ENCODE results near the gene SMARCC1.

SMARCC1 gene

DNA sequence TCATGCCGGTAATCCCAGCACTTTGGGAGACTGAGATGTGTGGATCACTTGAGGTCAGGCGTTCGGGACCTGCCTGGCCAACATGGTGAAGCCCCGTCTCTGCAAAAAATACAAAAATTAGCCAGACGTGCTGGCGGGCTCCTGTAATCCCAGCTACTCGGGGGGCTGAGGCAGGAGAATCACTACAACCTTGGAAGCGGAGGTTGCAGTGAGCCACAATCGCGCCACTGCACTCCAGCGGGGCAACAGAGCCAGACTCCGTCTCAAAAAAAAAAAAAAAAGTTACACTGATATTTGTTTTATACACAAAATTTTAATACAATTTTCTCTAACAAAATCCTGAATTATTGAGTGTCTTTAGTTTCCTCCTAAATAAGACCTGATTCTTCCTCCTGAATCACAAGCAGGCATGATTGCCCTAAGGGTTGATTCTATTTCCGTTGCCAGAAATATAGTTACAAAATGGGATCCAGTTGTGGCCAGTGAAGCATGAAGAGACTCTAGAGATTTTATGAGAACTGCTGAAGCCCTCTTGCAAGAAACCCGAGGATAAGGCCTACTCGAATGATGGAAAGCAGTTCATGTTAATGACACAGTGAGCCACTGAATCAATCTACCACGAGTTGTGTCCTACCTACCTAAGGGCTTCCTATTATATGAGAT, 9.6 kb upstream of the SMARCC1 start:
- Histone ChIP-seq H3K27me3 (ENCODE audit: insufficient read depth, low read length, poor library complexity, severe bottlenecking) (no peaks in the 10 kb centered on the region), H3K4me1 (ENCODE audit: insufficient read depth, low read length, poor library complexity, severe bottlenecking) (no peaks in the 10 kb centered on the region), H3K36me3 (ENCODE audit: insufficient read depth, low read length) (no peaks in the 10 kb centered on the region), H3K9me3 (ENCODE audit: insufficient read depth, low read depth, low read length) (no peaks in the 10 kb centered on the region), H4K20me1 (ENCODE audit: insufficient read depth, low read length, poor library complexity, severe bottlenecking) (no peaks in the 10 kb centered on the region), H3F3A (ENCODE audit: low read depth) (no peaks in the 10 kb centered on the region), H3K79me2 (ENCODE audit: insufficient read depth, low read length) (no peaks in the 10 kb centered on the region), H3K4me2 (ENCODE audit: low read depth, low read length, poor library complexity, severe bottlenecking) (no peak overlapping the region), H3K9me2 (replicated peaks; ENCODE audit: low read depth, low read length) (no peaks in the 10 kb centered on the region), H3K9ac (ENCODE audit: low read depth, low read length, poor library complexity, severe bottlenecking) (no peak overlapping the region), H2AFZ (ENCODE audit: low read length) (no peak overlapping the region), H3K4me3 (ENCODE audit: low read length, poor library complexity, severe bottlenecking) (no peak overlapping the region)
- TF ChIP-seq, protein P1, sequence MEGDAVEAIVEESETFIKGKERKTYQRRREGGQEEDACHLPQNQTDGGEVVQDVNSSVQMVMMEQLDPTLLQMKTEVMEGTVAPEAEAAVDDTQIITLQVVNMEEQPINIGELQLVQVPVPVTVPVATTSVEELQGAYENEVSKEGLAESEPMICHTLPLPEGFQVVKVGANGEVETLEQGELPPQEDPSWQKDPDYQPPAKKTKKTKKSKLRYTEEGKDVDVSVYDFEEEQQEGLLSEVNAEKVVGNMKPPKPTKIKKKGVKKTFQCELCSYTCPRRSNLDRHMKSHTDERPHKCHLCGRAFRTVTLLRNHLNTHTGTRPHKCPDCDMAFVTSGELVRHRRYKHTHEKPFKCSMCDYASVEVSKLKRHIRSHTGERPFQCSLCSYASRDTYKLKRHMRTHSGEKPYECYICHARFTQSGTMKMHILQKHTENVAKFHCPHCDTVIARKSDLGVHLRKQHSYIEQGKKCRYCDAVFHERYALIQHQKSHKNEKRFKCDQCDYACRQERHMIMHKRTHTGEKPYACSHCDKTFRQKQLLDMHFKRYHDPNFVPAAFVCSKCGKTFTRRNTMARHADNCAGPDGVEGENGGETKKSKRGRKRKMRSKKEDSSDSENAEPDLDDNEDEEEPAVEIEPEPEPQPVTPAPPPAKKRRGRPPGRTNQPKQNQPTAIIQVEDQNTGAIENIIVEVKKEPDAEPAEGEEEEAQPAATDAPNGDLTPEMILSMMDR (conservative IDR thresholded peaks at IDR 0.05; ENCODE audit: low read length): no peak
- TF ChIP-seq EZH2phosphoT487 (IDR thresholded peaks at IDR 0.05; ENCODE audit: borderline replicate concordance): no peak

DNA sequence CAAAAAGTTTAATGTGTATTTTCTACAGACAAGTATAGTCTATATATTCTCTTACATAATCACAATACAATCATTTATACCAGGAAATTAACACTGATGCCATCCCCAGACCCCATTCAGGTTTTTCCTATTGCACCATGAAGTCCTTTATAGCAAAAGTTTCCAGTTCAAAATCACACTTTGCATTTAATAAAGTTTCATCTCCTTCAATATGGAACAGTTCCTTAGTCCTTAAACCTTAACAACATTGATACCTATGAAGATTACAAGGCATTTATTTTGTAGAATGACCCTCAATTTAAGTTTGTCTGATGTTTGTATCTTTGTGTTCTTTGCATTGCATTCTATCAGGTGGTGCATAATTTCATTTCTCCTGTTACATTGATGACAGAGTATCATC, 2.0 kb upstream of the SMARCC1 start:
- Histone ChIP-seq H3K9me2 (replicated peaks; ENCODE audit: low read depth, low read length) (no peaks in the 10 kb centered on the region), H3K4me2 (ENCODE audit: low read depth, low read length, poor library complexity, severe bottlenecking) (no peak overlapping the region), H2AFZ (ENCODE audit: low read length) (no peak overlapping the region)

DNA sequence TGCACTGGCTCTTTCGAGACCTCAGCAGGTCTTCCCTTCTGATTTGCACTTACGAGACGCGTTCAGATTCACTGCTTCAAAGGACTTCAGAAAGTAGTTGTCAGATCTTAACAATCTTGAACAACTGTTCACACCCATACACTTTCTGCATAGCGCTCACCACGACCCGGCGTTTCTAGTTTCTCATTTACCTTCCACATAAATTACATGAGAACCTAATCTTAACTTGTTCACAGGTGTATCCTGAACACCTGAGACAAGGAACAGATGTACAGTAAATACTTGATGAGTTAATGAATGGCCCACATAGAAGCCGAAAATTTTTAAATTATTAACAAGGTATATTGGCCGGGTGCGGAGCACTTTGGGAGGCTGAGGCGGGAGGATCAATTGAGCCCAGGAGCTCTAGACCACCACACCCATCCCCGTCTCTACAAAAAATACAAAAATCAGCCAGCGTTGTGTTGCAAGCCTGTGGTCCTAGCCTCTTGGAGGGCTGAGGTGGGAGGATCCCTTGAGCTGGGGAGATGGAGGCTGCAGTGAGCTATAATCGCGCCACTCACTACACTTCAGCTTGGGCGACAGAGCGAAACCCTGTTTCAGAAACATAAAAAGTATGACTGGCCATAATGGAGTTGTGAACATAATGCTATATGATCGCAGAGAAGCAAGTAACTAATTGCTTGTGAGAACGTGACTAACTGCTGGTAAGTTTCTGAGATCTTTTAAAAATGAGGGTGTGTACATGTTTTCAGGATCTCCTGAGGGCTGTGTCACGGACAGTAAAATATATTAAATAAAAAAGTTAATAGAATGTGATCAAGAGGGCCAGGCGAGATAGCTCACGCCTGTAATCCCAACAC, 984 bp upstream of the SMARCC1 start:
- peaks cover 33% of the 10 kb centered on the region for H4K20me1 ChIP-seq (ENCODE audit: insufficient read depth, low read length, poor library complexity, severe bottlenecking)
- H3K36me3 ChIP-seq (ENCODE audit: insufficient read depth, low read length): no peaks in the 10 kb centered on the region
- peak overlapping the region; percentile 83 for H2AFZ ChIP-seq (ENCODE audit: low read length)
- peak overlapping the region; percentile 94 for H3K4me3 ChIP-seq (ENCODE audit: low read length, poor library complexity, severe bottlenecking)
- H3F3A ChIP-seq (ENCODE audit: low read depth): peaks cover 6% of the 10 kb centered on the region; the same call in 1 of the 2 replicates
- peaks cover 40% of the 10 kb centered on the region for H3K79me2 ChIP-seq (ENCODE audit: insufficient read depth, low read length)
- H3K9ac ChIP-seq (ENCODE audit: low read depth, low read length, poor library complexity, severe bottlenecking): peak overlapping the region; percentile 87
- no peaks in the 10 kb centered on the region for H3K27me3 ChIP-seq (ENCODE audit: insufficient read depth, low read length, poor library complexity, severe bottlenecking)
- no peaks in the 10 kb centered on the region for H3K9me3 ChIP-seq (ENCODE audit: insufficient read depth, low read depth, low read length)
- H3K4me1 ChIP-seq (ENCODE audit: insufficient read depth, low read length, poor library complexity, severe bottlenecking): peaks cover 20% of the 10 kb centered on the region
- no peak for TF ChIP-seq EZH2phosphoT487 (IDR thresholded peaks at IDR 0.05; ENCODE audit: borderline replicate concordance)
- TF ChIP-seq, protein P1 (conservative IDR thresholded peaks at IDR 0.05; ENCODE audit: low read length): no peak
- H3K9me2 ChIP-seq (replicated peaks; ENCODE audit: low read depth, low read length): no peaks in the 10 kb centered on the region
- peak overlapping the region; percentile 97 for H3K4me2 ChIP-seq (ENCODE audit: low read depth, low read length, poor library complexity, severe bottlenecking)

More for the DNA sequence above, 2.0 kb upstream of the SMARCC1 start:
- H3K9me3 ChIP-seq (ENCODE audit: insufficient read depth, low read depth, low read length): no peaks in the 10 kb centered on the region
- no peak overlapping the region for H3K4me3 ChIP-seq (ENCODE audit: low read length, poor library complexity, severe bottlenecking)
- H3K36me3 ChIP-seq (ENCODE audit: insufficient read depth, low read length): no peaks in the 10 kb centered on the region
- H3K4me1 ChIP-seq (ENCODE audit: insufficient read depth, low read length, poor library complexity, severe bottlenecking): peaks cover 16% of the 10 kb centered on the region
- no peak for TF ChIP-seq EZH2phosphoT487 (IDR thresholded peaks at IDR 0.05; ENCODE audit: borderline replicate concordance)
- TF ChIP-seq, protein P1 (conservative IDR thresholded peaks at IDR 0.05; ENCODE audit: low read length): no peak
- peaks cover 30% of the 10 kb centered on the region for H3K79me2 ChIP-seq (ENCODE audit: insufficient read depth, low read length)
- peaks cover 23% of the 10 kb centered on the region for H4K20me1 ChIP-seq (ENCODE audit: insufficient read depth, low read length, poor library complexity, severe bottlenecking)
- H3K27me3 ChIP-seq (ENCODE audit: insufficient read depth, low read length, poor library complexity, severe bottlenecking): no peaks in the 10 kb centered on the region
- H3K9ac ChIP-seq (ENCODE audit: low read depth, low read length, poor library complexity, severe bottlenecking): no peak overlapping the region
- H3F3A ChIP-seq (ENCODE audit: low read depth): peaks cover 6% of the 10 kb centered on the region; the same call in 1 of the 2 replicates

All from Loucy (cell line).